HG02798 (cell line): ENCODE data around the gene CHN2.
"Not testable (repeated sequence)": the region's sequence is repeated elsewhere in the genome, so short reads cannot be mapped to it uniquely, and the experiment has no call there.

ENCODE experiments used
- ATAC-seq: cut with Tn5 transposase; IDR thresholded peaks from one replicate; pipeline ENCODE4 v1.9.1; 2021; ENCODE audit warnings: mild to moderate bottlenecking; ENCODE audit not compliant: unreplicated experiment, poor library complexity

Gene CHN2

DNA sequence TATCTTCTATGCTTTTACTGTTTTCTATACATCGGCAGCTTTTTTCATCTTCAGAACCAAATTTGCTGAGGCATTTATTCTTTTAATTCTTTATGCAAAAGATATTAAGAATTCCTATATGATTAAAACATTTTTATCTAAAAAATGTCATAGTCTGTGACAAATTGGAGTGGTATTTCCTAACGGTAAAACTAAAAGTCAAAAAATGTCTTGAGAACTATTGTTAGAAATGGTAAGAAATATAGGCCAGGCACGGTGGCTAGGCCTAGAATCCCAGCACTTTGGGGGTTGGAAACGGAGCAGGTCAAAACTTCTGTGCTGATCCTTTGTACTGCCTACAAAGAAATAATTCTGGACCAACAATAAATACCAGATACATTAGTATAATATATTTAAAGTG lies 311.4 kb downstream of the CHN2 start:
- no peak for ATAC-seq

DNA sequence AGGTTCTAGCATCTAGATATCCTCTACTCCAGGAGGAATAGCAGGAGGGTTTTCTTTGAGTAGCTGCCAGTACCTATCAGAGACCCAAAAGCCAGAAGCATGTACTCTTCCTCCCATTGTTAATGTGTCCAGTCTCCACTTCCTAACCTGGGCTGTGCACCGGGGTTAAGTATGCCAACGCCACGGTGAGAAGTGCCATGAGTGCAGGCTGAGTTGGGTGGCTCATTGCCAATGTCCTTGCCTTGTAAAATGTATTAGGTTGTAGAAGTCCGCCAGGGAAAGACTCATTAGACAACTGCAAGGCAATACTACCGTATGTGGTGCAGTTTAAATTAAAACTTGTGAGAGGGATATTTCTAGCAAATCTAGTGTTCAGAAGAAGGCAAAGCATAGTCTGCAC lies 314.0 kb downstream of the CHN2 start:
- ATAC-seq: no peak

DNA sequence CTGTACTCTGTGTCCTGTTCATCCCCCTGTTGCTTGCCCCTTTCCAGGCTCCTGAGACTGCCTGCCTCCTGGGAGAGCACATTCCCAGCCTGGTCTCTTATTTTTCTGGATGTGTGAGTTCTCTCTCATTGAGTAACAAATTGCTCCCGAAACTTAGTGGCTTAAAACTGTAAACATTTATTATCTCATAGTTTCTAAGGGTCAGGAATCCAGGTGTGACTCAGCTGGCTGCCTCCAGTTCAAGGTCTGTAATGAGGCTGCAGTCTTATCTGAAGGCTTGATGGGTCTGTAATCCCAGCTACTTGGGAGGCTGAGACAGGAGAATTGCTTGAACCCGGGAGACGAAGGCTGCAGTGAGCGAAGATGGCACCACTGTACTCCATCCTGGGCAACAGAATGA lies 315.5 kb downstream of the CHN2 start:
- no peak for ATAC-seq

DNA sequence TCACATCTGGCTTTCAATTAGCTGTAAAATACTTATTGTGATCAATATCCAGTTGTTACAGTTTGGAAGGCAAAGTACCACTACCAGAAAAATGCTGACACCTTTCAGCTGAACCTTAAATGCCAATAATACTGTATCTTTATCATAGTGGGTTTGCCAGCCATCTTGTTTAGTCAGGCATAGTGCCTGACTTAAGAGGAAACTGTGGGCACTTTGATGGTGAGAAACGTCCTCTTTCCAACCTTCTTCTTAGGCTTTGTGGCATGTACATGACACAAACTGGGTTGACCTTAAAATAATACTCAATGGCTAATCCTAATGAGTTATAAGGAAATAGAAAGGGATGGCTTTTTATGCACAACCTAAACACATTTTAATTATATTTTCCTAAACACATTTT lies 316.8 kb downstream of the CHN2 start:
- ATAC-seq: no peak

DNA sequence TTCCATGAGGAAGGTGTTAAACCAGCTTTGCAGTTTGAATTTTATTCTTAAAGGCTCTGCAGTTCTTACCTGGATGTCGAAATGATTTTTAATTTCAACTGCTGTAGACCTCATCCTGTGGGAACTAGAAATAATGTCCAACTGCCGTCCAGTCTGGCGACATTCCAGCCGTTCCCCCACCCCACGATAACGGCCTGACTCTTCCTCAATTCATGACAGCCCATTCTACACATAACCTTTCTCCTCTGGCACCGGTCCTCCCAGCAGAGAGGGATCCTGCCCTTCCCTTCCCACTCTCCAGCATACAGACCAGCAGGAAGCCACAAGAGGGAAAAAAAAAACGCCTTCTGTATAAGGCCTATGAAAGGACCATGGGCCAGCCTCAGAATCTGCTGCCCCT lies 317.3 kb downstream of the CHN2 start:
- ATAC-seq: no peak

DNA sequence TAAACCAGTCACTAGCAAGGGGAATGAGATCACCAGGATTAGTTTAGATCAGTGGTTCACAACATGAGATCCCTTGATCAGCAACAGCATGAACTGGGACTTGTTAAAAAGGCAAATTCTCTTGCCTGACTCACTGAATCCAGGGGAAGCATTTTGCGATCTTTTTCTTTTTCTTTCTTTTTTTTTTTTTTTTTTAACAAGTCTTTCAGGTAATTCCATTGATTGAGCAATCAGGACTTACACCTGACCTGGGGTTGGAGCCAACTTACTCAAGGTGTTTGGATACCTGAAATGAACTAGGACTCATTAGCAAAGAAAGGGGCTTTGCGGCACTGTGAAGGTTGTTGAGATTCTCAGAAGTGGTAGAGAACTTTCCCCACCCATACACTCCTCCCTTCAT lies 321.9 kb downstream of the CHN2 start:
- ATAC-seq: no peak

DNA sequence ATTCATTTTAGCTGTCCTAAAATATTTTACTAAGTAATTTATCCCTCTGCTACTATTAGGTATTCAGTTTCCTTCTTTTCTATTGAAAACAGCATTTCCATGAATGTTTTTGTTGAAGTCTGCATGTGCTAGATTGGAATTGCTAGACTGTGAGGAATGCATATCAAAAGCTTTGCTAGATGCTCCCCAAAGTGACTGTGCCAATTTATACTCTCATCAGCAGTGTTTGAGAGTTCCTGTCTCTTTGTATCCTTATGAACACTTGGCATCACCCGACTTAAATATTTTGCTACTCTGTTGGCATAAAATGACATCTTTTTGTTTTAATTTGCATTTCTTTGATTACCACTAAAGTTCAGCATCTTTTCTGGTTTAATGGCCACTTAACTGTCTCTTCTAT lies 324.0 kb downstream of the CHN2 start:
- ATAC-seq: no peak

DNA sequence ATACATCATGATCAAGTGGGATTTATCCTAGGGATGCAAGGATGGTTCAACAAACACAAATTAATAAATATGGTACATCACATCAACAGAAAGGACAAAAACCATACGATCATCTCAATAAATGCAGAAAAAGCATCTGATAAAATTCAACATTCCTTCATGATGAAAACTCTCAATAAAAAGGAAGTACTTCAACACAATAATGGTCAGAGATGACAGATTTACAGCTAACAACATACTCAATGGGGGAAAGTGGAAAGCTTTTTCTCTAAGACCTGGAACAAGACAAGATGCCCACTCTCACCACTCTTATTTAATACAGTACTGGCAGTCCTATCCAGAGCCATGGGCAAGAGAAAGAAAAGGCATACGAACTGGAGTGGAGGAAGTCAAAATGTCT lies 329.2 kb downstream of the CHN2 start:
- ATAC-seq: no peak

DNA sequence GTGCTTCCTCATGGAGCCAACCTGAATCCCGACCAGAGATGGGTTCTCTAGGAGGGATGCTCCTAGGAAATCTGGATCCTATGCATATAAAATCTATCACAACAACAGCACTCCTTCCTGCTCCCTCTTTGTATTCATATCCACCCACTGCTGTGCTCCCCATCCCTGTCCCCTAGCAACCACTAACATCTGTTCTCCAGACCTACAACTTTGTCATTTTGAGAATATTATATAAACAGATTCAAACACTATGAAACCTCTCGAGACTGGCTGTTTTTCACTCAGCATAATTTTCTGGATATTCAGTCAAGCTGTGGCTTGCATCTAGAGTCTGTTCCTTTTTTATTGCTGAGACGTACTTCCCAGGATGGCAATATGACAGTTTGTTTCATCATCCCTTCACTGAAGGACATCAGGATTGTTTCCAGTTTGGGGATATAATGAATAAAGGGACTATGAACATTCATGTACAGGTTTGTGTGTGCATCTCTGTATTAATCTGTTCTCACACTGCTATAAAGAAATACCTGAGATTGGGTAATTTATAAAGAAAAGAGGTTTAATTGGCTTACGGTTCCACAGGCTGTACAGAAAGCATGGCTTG lies 333.0 kb downstream of the CHN2 start:
- no peak for ATAC-seq

DNA sequence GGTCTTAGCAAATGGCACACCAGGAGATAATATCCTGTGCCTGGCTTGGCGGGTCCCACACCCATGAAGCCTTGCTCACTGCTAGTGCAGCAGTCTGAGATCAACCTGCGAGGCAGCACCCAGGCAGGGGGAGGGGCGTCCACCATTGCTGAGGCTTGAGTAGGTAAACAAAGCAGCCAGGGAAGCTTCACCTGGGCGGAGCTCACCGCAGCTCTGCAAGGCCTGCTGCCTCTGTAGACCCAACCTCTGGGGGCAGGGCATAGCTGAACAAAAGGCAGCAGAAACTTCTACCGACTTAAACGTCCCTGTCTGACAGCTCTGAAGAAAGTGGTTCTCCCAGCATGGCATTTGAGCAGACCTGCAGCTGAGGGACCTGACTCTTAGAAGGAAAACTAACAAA lies 334.0 kb downstream of the CHN2 start:
- ATAC-seq: not testable (repeated sequence)
